HEK293 (cell line): ENCODE data around the gene FOSL1.

Experiments
- CTCF ChIA-PET: fragments of 350-600 bp; formaldehyde crosslinking; extraction: SDS; loops from one replicate; lab custom pipeline; 2021; ENCODE audit warnings: antibody characterized with exemption; lab: Yijun Ruan, JAX
- POLR2A ChIA-PET: fragments of 300-600 bp; formaldehyde crosslinking; extraction: SDS; loops from one replicate; lab custom pipeline; 2020; ENCODE audit warnings: antibody characterized with exemption, inconsistent platforms; lab: Yijun Ruan, JAX
- H3K27ac ChIP-seq: fragments of 200-500 bp; sonication (Bioruptor generic); 2 replicates; pipeline ENCODE4 v1.5.1; 2014; ENCODE audit warnings: low read depth, low read length, control low read depth, inconsistent platforms; ENCODE audit errors: extremely low read depth
- H3K36me3 ChIP-seq, 2 experiments: fragments of 200-500 bp in 1 of 2; sonication (Bioruptor generic) in 1 of 2; 1 replicate in 1 of 2; 2 replicates in 1 of 2; pipeline ENCODE4 v1.5.1; 2014 to 2017; ENCODE audit warnings: inconsistent platforms in 2 of 2, low read length in 2 of 2; ENCODE audit not compliant: control insufficient read depth in 2 of 2, insufficient read depth in 1 of 2
- H3K4me1 ChIP-seq: fragments of 200-500 bp; sonication (Bioruptor generic); 2 replicates; pipeline ENCODE4 v1.5.1; 2014; ENCODE audit warnings: mild to moderate bottlenecking, low read length, inconsistent platforms; ENCODE audit not compliant: control insufficient read depth, insufficient read depth
- H3K4me3 ChIP-seq: 2 replicates; pipeline ENCODE4 v1.5.1; 2011; ENCODE audit warnings: low read depth, mild to moderate bottlenecking, control low read depth, low read length, moderate library complexity
- H3K9me3 ChIP-seq: fragments of 200-500 bp; sonication (Bioruptor generic); 2 replicates; pipeline ENCODE4 v1.5.1; 2014; ENCODE audit warnings: low read depth, low read length, inconsistent platforms; ENCODE audit not compliant: control insufficient read depth, insufficient read depth
- EGR2 ChIP-seq: fragments of 450-650 bp; formaldehyde crosslinking; IDR thresholded peaks from 2 replicates; pipeline ENCODE4 v1.5.1; 2016; ENCODE audit warnings: low read depth, missing biosample characterization, missing genetic modification characterization
- ELK4 ChIP-seq: IDR thresholded peaks from 2 replicates; pipeline ENCODE4 v1.6.1; 2011; ENCODE audit warnings: mild to moderate bottlenecking, low read depth, low read length, borderline replicate concordance
- KLF1 ChIP-seq: fragments of 450-650 bp; formaldehyde crosslinking; IDR thresholded peaks from 2 replicates; pipeline ENCODE4 v1.5.1; 2016; ENCODE audit warnings: missing biosample characterization, missing genetic modification characterization
- KLF7 ChIP-seq: fragments of 450-650 bp; formaldehyde crosslinking; IDR thresholded peaks from 2 replicates; pipeline ENCODE4 v1.5.1; 2016; ENCODE audit warnings: missing biosample characterization, missing genetic modification characterization, borderline replicate concordance
- MEIS1 ChIP-seq: sonication (generic); formaldehyde crosslinking; IDR thresholded peaks from 2 replicates; pipeline ENCODE4 v1.8.1; 2022; ENCODE audit warnings: missing genetic modification reagents, mild to moderate bottlenecking, borderline replicate concordance
- REST ChIP-seq: fragments of 450-650 bp; formaldehyde crosslinking; IDR thresholded peaks from 2 replicates; pipeline ENCODE4 v1.5.1; 2016; ENCODE audit warnings: missing biosample characterization, missing genetic modification characterization
- TCF7L2 ChIP-seq: IDR thresholded peaks from 2 replicates; pipeline ENCODE4 v1.6.1; 2011; ENCODE audit warnings: low read depth, mild to moderate bottlenecking, inconsistent platforms, low read length, moderate library complexity, borderline replicate concordance
- ZBTB20 ChIP-seq: fragments of 450-650 bp; formaldehyde crosslinking; IDR thresholded peaks from 2 replicates; pipeline ENCODE4 v1.5.1; 2016; ENCODE audit warnings: missing biosample characterization, missing genetic modification characterization
- ZBTB7A ChIP-seq: fragments of 450-650 bp; formaldehyde crosslinking; IDR thresholded peaks from 2 replicates; pipeline ENCODE4 v1.5.1; 2016; ENCODE audit warnings: low read depth, missing biosample characterization, missing genetic modification characterization
- ZEB2 ChIP-seq: fragments of 450-650 bp; formaldehyde crosslinking; IDR thresholded peaks from 2 replicates; pipeline ENCODE4 v1.5.1; 2016; ENCODE audit warnings: missing biosample characterization, missing genetic modification characterization
- ZFP41 ChIP-seq: fragments of 450-650 bp; formaldehyde crosslinking; IDR thresholded peaks from 2 replicates; pipeline ENCODE4 v1.5.1; 2016; ENCODE audit warnings: missing biosample characterization, missing genetic modification characterization, borderline replicate concordance
- ZNF266 ChIP-seq: fragments of 450-650 bp; formaldehyde crosslinking; IDR thresholded peaks from 2 replicates; pipeline ENCODE4 v1.5.1; 2016; ENCODE audit warnings: missing biosample characterization, missing genetic modification characterization, low read depth
- ZNF341 ChIP-seq: fragments of 450-650 bp; formaldehyde crosslinking; IDR thresholded peaks from 2 replicates; pipeline ENCODE4; 2016; ENCODE audit warnings: low read depth, missing biosample characterization, missing genetic modification characterization
- ZNF37A ChIP-seq: fragments of 450-650 bp; IDR thresholded peaks from 2 replicates; pipeline ENCODE4 v1.5.1; 2018; ENCODE audit warnings: missing biosample characterization, missing genetic modification characterization
- ZNF391 ChIP-seq: fragments of 450-650 bp; formaldehyde crosslinking; IDR thresholded peaks from 2 replicates; pipeline ENCODE4 v1.5.1; 2016; ENCODE audit warnings: low read depth, missing biosample characterization, missing genetic modification characterization, borderline replicate concordance
- ZNF521 ChIP-seq: fragments of 450-650 bp; formaldehyde crosslinking; IDR thresholded peaks from 2 replicates; pipeline ENCODE4 v1.5.1; 2017; ENCODE audit warnings: missing biosample characterization, mild to moderate bottlenecking, missing genetic modification characterization
- ZNF571 ChIP-seq: fragments of 450-650 bp; formaldehyde crosslinking; IDR thresholded peaks from 2 replicates; pipeline ENCODE4 v1.5.0; 2017; ENCODE audit warnings: missing biosample characterization, missing genetic modification characterization
- ZNF626 ChIP-seq: fragments of 450-650 bp; sonication (Bioruptor Pico); formaldehyde crosslinking; IDR thresholded peaks from 2 replicates; pipeline ENCODE4 v1.5.1; 2018; ENCODE audit warnings: missing biosample characterization, missing genetic modification characterization, inconsistent platforms
- ZNF776 ChIP-seq: fragments of 450-650 bp; formaldehyde crosslinking; IDR thresholded peaks from 2 replicates; pipeline ENCODE4 v1.5.0; 2017; ENCODE audit warnings: missing biosample characterization, missing genetic modification characterization, borderline replicate concordance
- ZNF777 ChIP-seq: fragments of 450-650 bp; formaldehyde crosslinking; IDR thresholded peaks from 2 replicates; pipeline ENCODE4 v1.5.1; 2017; ENCODE audit warnings: missing biosample characterization, missing genetic modification characterization, borderline replicate concordance
- ZXDB ChIP-seq: fragments of 450-650 bp; formaldehyde crosslinking; IDR thresholded peaks from 2 replicates; pipeline ENCODE4 v1.5.1; 2016; ENCODE audit warnings: missing biosample characterization, missing genetic modification characterization
- TF ChIP-seq, protein P1 (sequence below): fragments of 450-650 bp; formaldehyde crosslinking; IDR thresholded peaks from 2 replicates; pipeline ENCODE4 v1.5.1; 2017; ENCODE audit warnings: missing biosample characterization, missing genetic modification characterization
- TF ChIP-seq, protein P2 (sequence below): fragments of 450-650 bp; formaldehyde crosslinking; IDR thresholded peaks from 2 replicates; pipeline ENCODE4 v1.5.1; 2016; ENCODE audit warnings: missing biosample characterization, missing genetic modification characterization
- TF ChIP-seq, protein P3 (sequence below): fragments of 450-650 bp; formaldehyde crosslinking; IDR thresholded peaks from 2 replicates; pipeline ENCODE4 v1.5.1; 2016; ENCODE audit warnings: missing biosample characterization, missing genetic modification characterization
- TF ChIP-seq, protein P4 (sequence below): fragments of 450-650 bp; formaldehyde crosslinking; IDR thresholded peaks from 2 replicates; pipeline ENCODE4 v1.5.1; 2017; ENCODE audit warnings: missing biosample characterization, missing genetic modification characterization

The FOSL1 gene

DNA sequence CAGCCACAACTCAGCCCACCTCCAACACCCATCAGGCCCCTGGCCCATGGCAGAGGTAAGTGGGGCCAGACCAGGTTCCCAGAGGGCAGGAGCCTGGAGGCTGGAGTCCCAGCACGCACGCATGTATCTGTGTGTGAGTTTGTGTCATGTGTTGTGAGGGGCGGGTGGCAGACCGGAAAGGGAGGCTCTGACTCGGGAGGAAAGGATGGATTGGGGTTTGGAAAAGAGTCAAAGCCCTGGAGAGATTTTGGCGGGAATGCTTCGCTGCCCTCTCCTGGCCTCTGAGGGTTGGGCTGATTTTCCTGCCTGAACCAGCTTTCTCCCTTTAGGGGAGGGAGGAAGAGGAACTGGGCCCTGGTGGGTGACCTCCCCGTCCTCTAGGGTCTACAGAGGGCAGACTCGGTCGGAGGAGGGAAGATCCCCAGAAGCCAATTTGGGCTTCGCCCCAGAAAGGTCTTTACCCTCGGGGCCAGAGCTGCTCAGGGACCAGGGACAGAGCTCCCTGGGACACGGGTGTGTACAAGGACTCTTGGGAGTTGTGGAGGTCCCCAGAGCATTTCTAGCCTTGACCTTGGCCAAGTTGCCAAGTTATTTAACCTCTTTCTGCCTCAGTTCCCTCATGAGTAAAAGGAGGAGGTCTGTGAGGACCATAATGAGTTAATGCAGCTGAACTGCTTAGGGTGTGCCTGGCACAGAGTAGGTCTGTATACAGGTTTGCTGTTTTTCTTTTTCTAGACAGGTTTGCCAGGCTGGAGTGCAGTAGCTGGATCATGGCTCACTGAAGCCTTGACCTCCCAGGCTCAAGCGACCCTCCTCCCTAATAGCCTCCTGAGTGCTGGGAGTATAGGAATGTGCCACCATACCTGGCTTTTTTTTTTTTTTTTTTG, 11.7 kb upstream of the FOSL1 start:
- ChIA-PET CTCF (interaction anchor here (0.6 to 11.8 kb wide), 9 partner anchors 10 to 343 kb away, joined by 3 to 189 read pairs (median 4); partner anchors contain the start of genes CCDC85B, FIBP and MUS81), POLR2A (interaction anchor here (0.7 to 2.2 kb wide), 7 partner anchors 15 to 199 kb away, joined by 3 to 16 read pairs (median 4); partner anchors contain the start of genes CCDC85B, FIBP, KAT5 and MUS81)
- no peaks in the 10 kb centered on the region; the same call in 1 of the 2 replicates for H3K4me1 ChIP-seq
- no peaks in the 10 kb centered on the region for H3K36me3 ChIP-seq
- H3K27ac ChIP-seq, result no peak overlapping the region
- H3K4me3 ChIP-seq, result no peak overlapping the region
- H3K9me3 ChIP-seq, result no peaks in the 10 kb centered on the region
- TF ChIP-seq ZNF266 (tag by site-specific recombination) (no peak), KLF1 (tag by site-specific recombination) (peak; percentile 51; the same call in 1 of the 2 replicates), ZFP41 (tag by site-specific recombination) (no peak), ZBTB20 (peak; percentile 13; the same call in 1 of the 2 replicates), ZNF571 (tag by site-specific recombination) (no peak), ZNF341 (tag by site-specific recombination) (no peak), ZNF37A (no peak), MEIS1 (CRISPR knock-in tag) (no peak), ZNF776 (tag by site-specific recombination) (no peak), ZXDB (tag by site-specific recombination) (0 out of 2 replicates have a peak, but pooled peaks have one; percentile 42), KLF7 (tag by site-specific recombination) (no peak), ELK4 (no peak), TCF7L2 (no peak), ZNF391 (no peak), ZNF521 (tag by site-specific recombination) (no peak), REST (tag by site-specific recombination) (peak; percentile 72), ZNF626 (tag by site-specific recombination) (no peak), ZNF777 (tag by site-specific recombination) (no peak), ZBTB7A (tag by site-specific recombination) (no peak), ZEB2 (tag by site-specific recombination) (no peak), EGR2 (tag by site-specific recombination) (no peak)
- TF ChIP-seq, protein P1, sequence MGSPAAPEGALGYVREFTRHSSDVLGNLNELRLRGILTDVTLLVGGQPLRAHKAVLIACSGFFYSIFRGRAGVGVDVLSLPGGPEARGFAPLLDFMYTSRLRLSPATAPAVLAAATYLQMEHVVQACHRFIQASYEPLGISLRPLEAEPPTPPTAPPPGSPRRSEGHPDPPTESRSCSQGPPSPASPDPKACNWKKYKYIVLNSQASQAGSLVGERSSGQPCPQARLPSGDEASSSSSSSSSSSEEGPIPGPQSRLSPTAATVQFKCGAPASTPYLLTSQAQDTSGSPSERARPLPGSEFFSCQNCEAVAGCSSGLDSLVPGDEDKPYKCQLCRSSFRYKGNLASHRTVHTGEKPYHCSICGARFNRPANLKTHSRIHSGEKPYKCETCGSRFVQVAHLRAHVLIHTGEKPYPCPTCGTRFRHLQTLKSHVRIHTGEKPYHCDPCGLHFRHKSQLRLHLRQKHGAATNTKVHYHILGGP, result no peak
- TF ChIP-seq, protein P2, sequence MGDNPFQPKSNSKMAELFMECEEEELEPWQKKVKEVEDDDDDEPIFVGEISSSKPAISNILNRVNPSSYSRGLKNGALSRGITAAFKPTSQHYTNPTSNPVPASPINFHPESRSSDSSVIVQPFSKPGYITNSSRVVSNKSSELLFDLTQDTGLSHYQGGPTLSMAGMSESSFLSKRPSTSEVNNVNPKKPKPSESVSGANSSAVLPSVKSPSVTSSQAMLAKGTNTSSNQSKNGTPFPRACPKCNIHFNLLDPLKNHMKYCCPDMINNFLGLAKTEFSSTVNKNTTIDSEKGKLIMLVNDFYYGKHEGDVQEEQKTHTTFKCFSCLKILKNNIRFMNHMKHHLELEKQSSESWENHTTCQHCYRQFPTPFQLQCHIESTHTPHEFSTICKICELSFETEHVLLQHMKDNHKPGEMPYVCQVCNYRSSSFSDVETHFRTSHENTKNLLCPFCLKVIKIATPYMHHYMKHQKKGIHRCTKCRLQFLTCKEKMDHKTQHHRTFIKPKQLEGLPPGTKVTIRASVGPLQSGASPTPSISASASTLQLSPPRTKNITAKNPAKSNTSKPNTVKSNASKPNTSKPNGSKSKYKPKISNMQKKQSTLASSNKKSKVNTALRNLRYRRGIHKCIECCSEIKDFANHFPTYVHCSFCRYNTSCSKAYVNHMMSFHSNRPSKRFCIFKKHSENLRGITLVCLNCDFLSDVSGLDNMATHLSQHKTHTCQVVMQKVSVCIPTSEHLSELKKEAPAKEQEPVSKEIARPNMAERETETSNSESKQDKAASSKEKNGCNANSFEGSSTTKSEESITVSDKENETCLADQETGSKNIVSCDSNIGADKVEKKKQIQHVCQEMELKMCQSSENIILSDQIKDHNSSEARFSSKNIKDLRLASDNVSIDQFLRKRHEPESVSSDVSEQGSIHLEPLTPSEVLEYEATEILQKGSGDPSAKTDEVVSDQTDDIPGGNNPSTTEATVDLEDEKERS (tag by site-specific recombination), result no peak
- TF ChIP-seq, protein P3, sequence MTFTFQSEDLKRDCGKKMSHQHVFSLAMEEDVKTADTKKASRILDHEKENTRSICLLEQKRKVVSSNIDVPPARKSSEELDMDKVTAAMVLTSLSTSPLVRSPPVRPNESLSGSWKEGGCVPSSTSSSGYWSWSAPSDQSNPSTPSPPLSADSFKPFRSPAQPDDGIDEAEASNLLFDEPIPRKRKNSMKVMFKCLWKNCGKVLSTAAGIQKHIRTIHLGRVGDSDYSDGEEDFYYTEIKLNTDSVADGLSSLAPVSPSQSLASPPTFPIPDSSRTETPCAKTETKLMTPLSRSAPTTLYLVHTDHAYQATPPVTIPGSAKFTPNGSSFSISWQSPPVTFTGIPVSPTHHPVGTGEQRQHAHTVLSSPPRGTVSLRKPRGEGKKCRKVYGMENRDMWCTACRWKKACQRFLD (tag by site-specific recombination), result no peak
- TF ChIP-seq, protein P4, sequence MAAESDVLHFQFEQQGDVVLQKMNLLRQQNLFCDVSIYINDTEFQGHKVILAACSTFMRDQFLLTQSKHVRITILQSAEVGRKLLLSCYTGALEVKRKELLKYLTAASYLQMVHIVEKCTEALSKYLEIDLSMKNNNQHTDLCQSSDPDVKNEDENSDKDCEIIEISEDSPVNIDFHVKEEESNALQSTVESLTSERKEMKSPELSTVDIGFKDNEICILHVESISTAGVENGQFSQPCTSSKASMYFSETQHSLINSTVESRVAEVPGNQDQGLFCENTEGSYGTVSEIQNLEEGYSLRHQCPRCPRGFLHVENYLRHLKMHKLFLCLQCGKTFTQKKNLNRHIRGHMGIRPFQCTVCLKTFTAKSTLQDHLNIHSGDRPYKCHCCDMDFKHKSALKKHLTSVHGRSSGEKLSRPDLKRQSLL (tag by site-specific recombination), result no peak
